Suprapubic skin (tissue), 2 donors: Measurements from ENCODE around the gene RFX2.

ENCODE experiments used
- EP300 ChIP-seq: sonication (generic); formaldehyde crosslinking; IDR thresholded peaks from one replicate; pipeline ENCODE4 v1.6.1; 2017; ENCODE audit warnings: antibody characterized with exemption
- POLR2A ChIP-seq, 2 donors: fragments of 450-650 bp; IDR thresholded peaks; one replicate each; pipeline ENCODE4 v1.6.1; 2017; ENCODE audit warnings: antibody characterized with exemption in 2 of 2, mild to moderate bottlenecking in 2 of 2, moderate library complexity in 2 of 2

- TF ChIP-seq POLR2A (IDR thresholded peaks at IDR 0.05) (no peak), EP300 (no peak)
These were observed 12.4 kb downstream of the RFX2 start for GRCh38 chr19:6097911-6098310.
